Measurements from ENCODE around the gene CCDC40.

Gene CCDC40

DNA sequence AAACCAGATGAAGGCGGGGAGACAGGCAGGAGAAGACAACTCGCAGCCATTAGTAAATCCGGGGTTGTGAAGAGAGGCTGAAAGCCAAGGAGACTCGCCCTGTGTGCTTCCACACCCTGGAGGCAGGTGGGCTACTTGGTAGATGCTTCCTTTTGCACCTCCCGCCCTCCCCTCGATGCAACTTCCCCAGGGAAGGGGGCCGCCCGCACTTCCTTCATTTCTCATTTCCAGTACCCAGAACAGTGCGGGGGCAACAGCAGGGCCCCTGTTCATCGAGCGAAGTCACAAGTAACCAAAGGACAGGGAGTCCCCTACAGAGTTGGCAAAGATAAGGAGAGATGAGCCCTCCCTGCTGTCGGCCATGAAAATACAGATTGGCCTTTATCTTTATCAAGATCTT, 25.0 kb downstream of the CCDC40 start:
- H3K4me3 Mint-ChIP-seq: no peak overlapping the region
- no peaks in the 10 kb centered on the region for H3K9me3 Mint-ChIP-seq
- no peak for DNase-seq
- H3K27ac Mint-ChIP-seq: no peak overlapping the region
- peaks cover 0 to 4% of the 10 kb centered on the region in 2 donors for H3K4me1 Mint-ChIP-seq
- ATAC-seq (replicated peaks): no peak
- peaks cover 7 to 8% of the 10 kb centered on the region in 2 donors for H3K27me3 Mint-ChIP-seq
- H3K36me3 Mint-ChIP-seq: no peaks in the 10 kb centered on the region

- Mint-ChIP-seq H3K27me3 (peaks cover 8 to 9% of the 10 kb centered on the region in 2 donors), H3K9me3 (no peaks in the 10 kb centered on the region), H3K4me3 (no peak overlapping the region), H3K4me1 (peaks cover 0 to 4% of the 10 kb centered on the region in 2 donors), H3K36me3 (no peaks in the 10 kb centered on the region), H3K27ac (no peak overlapping the region)
- ATAC-seq (replicated peaks) (no peak), DNase-seq (no peak)
These were observed 27.6 kb downstream of the CCDC40 start for GRCh38 chr17:80063830-80064585.

DNA sequence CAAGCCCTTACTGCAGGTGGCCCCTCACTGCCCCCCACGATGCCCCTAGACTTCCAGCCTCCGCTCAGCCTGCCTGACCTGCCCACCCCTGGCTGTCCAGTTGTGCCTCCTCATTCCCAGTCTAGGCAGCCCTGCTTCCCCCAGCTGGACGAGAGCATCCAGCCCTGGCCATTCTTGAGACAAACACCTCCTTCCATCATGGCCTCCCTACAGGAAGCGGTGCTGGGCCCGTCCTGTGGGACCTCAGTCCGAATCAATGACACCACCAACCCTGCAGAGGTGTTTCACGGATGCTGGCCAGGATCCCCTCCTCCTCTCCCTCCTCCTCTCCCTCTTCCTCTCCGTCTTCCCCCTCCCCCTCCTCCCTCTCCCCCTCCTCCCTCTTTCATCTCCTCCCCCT, 28.3 kb downstream of the CCDC40 start:
- H3K9me3 Mint-ChIP-seq: no peaks in the 10 kb centered on the region
- no peak overlapping the region for H3K4me3 Mint-ChIP-seq
- no peaks in the 10 kb centered on the region for H3K36me3 Mint-ChIP-seq
- ATAC-seq (replicated peaks) (no peak), DNase-seq (no peak)
- peaks cover 8 to 16% of the 10 kb centered on the region in 2 donors for H3K27me3 Mint-ChIP-seq
- no peak overlapping the region for H3K27ac Mint-ChIP-seq
- H3K4me1 Mint-ChIP-seq: peaks cover 0 to 4% of the 10 kb centered on the region in 2 donors

DNA sequence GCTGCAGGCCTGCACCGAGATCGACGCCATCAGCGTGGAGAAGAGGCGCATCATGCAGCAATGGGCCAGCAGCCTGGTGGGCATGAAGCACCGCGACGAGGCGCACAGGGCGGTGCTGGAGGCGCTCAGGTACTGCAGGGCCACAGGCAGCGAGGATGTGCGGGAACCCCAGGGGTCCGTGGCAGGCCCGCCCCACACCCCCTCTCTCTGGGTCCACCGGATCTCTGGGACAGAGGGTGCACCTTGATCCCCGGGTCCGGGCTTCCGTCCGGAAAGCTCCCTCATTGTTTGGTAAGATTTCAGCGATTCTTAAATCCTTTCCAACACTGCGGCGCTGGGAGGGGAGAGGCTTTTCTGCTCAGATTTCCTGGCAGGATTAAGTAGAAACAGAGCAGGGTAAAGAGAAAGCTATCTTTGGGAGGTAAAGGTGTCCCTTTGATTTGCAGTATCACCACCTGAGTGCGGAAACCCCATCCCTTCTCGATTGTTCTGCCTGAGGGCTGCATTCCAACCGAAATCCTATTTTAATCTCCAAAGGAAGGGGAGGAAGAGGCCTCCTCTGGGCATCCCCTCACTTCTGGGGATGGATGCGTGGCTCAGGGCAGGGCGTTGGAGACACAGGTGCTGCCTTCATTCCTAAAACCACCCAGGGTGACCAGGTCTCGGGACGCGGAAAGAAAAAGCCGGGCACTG, 29.2 kb downstream of the CCDC40 start:
- ATAC-seq (replicated peaks): no peak
- Mint-ChIP-seq H3K9me3 (no peaks in the 10 kb centered on the region), H3K27me3 (peaks cover 8 to 18% of the 10 kb centered on the region in 2 donors), H3K4me3 (no peak overlapping the region), H3K27ac (no peak overlapping the region), H3K36me3 (no peaks in the 10 kb centered on the region), H3K4me1 (peaks cover 0 to 4% of the 10 kb centered on the region in 2 donors)
- DNase-seq: no peak

GRCh38 chr17:80067393-80067986, 31.0 kb downstream of the CCDC40 start:
- ATAC-seq (replicated peaks) (no peak), DNase-seq (no peak)
- Mint-ChIP-seq H3K4me1 (peaks cover 0 to 4% of the 10 kb centered on the region in 2 donors), H3K9me3 (no peaks in the 10 kb centered on the region), H3K27ac (no peak overlapping the region), H3K36me3 (no peaks in the 10 kb centered on the region), H3K4me3 (no peak overlapping the region), H3K27me3 (peaks cover 8 to 18% of the 10 kb centered on the region in 2 donors)

- H3K4me3 Mint-ChIP-seq: no peak overlapping the region
These were observed 32.1 kb downstream of the CCDC40 start for GRCh38 chr17:80068301-80069222.

GRCh38 chr17:80070375-80071115, 34.1 kb downstream of the CCDC40 start:
- no peaks in the 10 kb centered on the region for H3K4me1 Mint-ChIP-seq
- no peak overlapping the region for H3K4me3 Mint-ChIP-seq
- H3K27me3 Mint-ChIP-seq: peaks cover 4 to 16% of the 10 kb centered on the region in 2 donors
- H3K27ac Mint-ChIP-seq: no peak overlapping the region
- DNase-seq: no peak
- ATAC-seq (replicated peaks): no peak
- no peaks in the 10 kb centered on the region for H3K36me3 Mint-ChIP-seq
- no peaks in the 10 kb centered on the region for H3K9me3 Mint-ChIP-seq

More at GRCh38 chr17:80068301-80069222, 32.1 kb downstream of the CCDC40 start:
- H3K36me3 Mint-ChIP-seq: no peaks in the 10 kb centered on the region
- peaks cover 8 to 19% of the 10 kb centered on the region in 2 donors for H3K27me3 Mint-ChIP-seq
- DNase-seq (no peak), ATAC-seq (replicated peaks) (no peak)
- no peak overlapping the region for H3K27ac Mint-ChIP-seq
- peaks cover 0 to 4% of the 10 kb centered on the region in 2 donors for H3K4me1 Mint-ChIP-seq
- H3K9me3 Mint-ChIP-seq: no peaks in the 10 kb centered on the region

GRCh38 chr17:80071116-80071841, 34.8 kb downstream of the CCDC40 start:
- Mint-ChIP-seq H3K4me3 (no peak overlapping the region), H3K4me1 (no peaks in the 10 kb centered on the region), H3K36me3 (no peaks in the 10 kb centered on the region), H3K27me3 (peaks cover 0 to 16% of the 10 kb centered on the region in 2 donors), H3K27ac (no peak overlapping the region), H3K9me3 (no peaks in the 10 kb centered on the region)
- ATAC-seq (replicated peaks): no peak
- no peak for DNase-seq

DNA sequence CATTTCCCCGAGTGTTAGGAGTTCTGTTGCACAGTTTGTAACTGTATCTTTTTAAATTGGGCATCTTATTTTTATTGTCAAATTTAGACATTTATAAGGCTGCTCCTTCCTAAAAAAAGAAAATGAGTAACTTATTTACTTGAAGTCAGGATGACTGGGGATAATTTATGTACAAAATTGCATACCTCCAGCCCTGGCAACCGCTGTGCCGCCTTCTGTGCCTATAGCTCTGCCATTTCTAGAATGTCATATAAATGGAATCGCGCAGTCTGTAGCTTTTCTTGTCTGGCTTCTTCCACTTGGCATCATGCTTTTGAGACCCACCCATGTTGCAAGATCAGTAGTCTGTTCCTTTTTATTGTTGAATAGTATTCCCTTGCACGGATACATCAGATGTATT, 36.0 kb downstream of the CCDC40 start:
- peaks cover 0 to 16% of the 10 kb centered on the region in 2 donors for H3K27me3 Mint-ChIP-seq
- ATAC-seq (replicated peaks) (no peak), DNase-seq (no peak)
- H3K4me1 Mint-ChIP-seq: no peaks in the 10 kb centered on the region
- no peak overlapping the region for H3K27ac Mint-ChIP-seq
- H3K4me3 Mint-ChIP-seq: no peak overlapping the region
- H3K9me3 Mint-ChIP-seq: no peaks in the 10 kb centered on the region
- no peaks in the 10 kb centered on the region for H3K36me3 Mint-ChIP-seq

DNA sequence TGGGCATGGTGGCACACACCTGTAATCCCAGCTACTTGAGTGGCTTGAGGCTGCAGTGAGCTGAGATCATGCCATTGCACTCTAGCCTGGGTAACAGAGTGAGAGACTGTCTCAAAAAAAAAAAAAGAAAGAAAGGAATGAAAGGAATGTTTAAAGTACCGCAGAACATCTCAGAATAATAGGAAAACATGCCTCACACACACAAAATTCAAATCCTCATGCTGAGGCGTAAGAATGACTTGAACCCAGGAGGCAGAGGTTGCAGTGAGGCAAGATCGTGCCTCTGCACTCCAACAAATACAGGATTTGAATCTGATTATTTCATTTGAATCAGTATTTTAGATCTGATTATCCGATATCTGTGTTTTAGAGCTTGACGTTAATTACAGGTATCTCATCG, 43.6 kb downstream of the CCDC40 start:
- H3K36me3 Mint-ChIP-seq: no peaks in the 10 kb centered on the region
- H3K9me3 Mint-ChIP-seq: no peaks in the 10 kb centered on the region
- no peak overlapping the region for H3K27ac Mint-ChIP-seq
- DNase-seq (no peak), ATAC-seq (replicated peaks) (no peak)
- no peak overlapping the region for H3K4me3 Mint-ChIP-seq
- H3K27me3 Mint-ChIP-seq: peaks cover 4 to 7% of the 10 kb centered on the region in 2 donors
- peaks cover 6 to 8% of the 10 kb centered on the region in 2 donors for H3K4me1 Mint-ChIP-seq

DNA sequence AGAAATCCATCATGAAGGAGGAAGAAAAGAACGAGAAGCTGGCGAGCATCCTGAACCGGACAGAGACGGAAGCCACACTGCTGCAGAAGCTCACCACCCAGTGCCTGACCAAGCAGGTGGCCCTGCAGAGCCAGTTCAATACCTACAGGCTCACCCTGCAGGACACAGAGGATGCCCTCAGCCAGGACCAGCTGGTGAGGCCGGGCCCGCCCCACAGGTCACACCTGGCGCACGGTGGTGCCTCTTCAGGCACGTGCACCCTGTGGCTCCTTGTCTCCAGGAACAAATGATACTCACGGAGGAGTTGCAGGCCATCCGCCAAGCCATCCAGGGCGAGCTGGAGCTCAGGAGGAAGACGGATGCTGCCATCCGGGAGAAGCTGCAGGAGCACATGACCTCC, 45.2 kb downstream of the CCDC40 start:
- Mint-ChIP-seq H3K4me1 (peaks cover 6 to 8% of the 10 kb centered on the region in 2 donors), H3K27me3 (peaks cover 4 to 13% of the 10 kb centered on the region in 2 donors), H3K4me3 (no peak overlapping the region), H3K9me3 (no peaks in the 10 kb centered on the region), H3K27ac (no peak overlapping the region), H3K36me3 (no peaks in the 10 kb centered on the region)
- DNase-seq (no peak), ATAC-seq (replicated peaks) (no peak)

DNA sequence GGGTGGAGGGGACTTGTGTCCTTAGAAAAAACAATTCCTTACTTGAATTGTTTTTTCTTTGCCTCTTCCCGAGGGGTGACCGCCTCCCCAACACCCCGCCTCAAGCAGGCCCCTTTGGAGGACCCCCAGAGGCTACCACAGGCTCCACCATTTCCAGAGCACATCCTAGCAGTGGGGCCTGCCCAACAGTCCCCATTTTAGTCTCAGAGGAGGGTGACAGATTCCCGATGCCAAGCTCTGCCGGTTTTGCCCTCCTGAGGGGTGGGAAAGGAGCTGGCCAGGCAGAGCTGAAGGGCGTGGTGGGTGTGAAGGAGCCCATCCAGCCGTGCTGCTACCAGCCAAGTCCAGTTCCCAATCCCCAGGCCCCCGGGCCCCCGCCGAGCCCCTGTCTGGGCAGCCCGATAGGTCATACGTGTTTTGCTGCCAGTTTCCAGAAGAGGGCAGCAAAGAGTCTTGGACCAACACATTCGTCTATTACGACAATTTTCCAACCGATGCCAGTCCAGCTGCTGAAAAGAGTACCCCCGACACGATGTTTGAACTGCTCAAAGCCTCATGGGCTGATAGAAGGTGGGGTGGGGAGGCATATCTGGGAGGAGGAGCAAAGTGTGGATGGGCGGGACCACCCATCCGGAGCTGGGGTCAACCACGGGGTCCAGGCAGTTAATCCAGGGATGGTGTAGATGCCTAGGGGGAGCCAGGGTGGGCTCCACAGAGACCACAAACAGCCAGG, 46.1 kb downstream of the CCDC40 start:
- Mint-ChIP-seq H3K4me3 (no peak overlapping the region), H3K27ac (no peak overlapping the region), H3K36me3 (no peaks in the 10 kb centered on the region), H3K4me1 (peaks cover 6 to 8% of the 10 kb centered on the region in 2 donors), H3K9me3 (no peaks in the 10 kb centered on the region), H3K27me3 (peaks cover 4 to 19% of the 10 kb centered on the region in 2 donors)
- peak; percentile 64 to 67 for ATAC-seq (replicated peaks)
- peak; percentile 40 for DNase-seq
